Large intestine (tissue), 3 donors: ENCODE results near the gene GPR156. TPM values are rescaled to one million over a fixed set of nuclear protein-coding genes. Genes with fewer than 3 reads are reported as not detected.
"Not testable (repeated sequence)": the region's sequence is repeated elsewhere in the genome, so short reads cannot be mapped to it uniquely, and the experiment has no call there.

Source experiments
- DNase-seq, 2 donors: peaks; one replicate each; pipeline versions ENCODE4 v3.0.0 to v3.0.0-alpha.2; 2013
- H3K27ac ChIP-seq: one replicate; pipeline ENCODE4 v1.5.1; 2013; ENCODE audit warnings: low read length
- H3K27me3 ChIP-seq: 2 replicates; pipeline ENCODE4 v1.6.1; 2013; ENCODE audit warnings: low read length; ENCODE audit not compliant: control insufficient read depth, insufficient read depth
- H3K36me3 ChIP-seq: 2 replicates; pipeline ENCODE4 v1.6.1; 2013; ENCODE audit warnings: low read length; ENCODE audit not compliant: control insufficient read depth, insufficient read depth
- H3K4me1 ChIP-seq: one replicate; pipeline ENCODE4 v1.6.1; 2013; ENCODE audit warnings: low read length; ENCODE audit not compliant: control insufficient read depth, insufficient read depth
- H3K4me3 ChIP-seq: one replicate; pipeline ENCODE4 v1.5.1; 2013; ENCODE audit warnings: low read length
- H3K9me3 ChIP-seq: one replicate; pipeline ENCODE4 v1.6.1; 2013; ENCODE audit warnings: mild to moderate bottlenecking, low read depth, low read length, moderate library complexity; ENCODE audit not compliant: control insufficient read depth
- WGBS: methylation state at CpG from one replicate; pipeline ENCODE4 v1.1.5; 2013; ENCODE audit warnings: low lambda C conversion rate; ENCODE audit not compliant: insufficient coverage; 5-methylcytosine and 5-hydroxymethylcytosine counted together
- polyA plus RNA-seq: library from polyadenylated mRNA; unstranded; fragments of 120-200 nt; gene quantifications from one replicate; pipeline ENCODE4 v1.2.1, GENCODE V29; 2013

GPR156 gene
- polyA plus RNA-seq, 1 donor = 0.33 TPM

DNA sequence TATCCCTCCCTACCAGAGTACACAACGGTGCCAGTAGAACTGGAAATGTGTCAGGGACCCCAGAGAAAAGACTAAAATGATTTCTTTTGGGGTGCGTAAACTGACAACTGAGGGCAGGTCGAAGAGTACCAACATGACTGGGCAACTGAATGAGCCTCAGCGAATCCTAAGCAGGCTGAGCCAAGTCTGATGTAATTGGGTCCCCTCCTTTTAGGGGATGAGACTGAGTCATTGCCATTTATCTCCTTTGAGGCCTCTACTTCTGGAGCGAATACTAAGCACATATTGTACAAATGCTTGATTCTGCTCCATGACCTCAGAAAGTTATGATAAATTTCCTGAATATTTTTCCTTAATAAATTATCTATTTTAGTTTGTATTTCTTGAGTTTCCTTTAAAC is 17.3 kb upstream of the GPR156 start:
- WGBS = no CpG with 5 or more reads among the region's 5 CpGs
- H3K27me3 ChIP-seq = peaks cover 7% of the 10 kb centered on the region
- no peak for DNase-seq

DNA sequence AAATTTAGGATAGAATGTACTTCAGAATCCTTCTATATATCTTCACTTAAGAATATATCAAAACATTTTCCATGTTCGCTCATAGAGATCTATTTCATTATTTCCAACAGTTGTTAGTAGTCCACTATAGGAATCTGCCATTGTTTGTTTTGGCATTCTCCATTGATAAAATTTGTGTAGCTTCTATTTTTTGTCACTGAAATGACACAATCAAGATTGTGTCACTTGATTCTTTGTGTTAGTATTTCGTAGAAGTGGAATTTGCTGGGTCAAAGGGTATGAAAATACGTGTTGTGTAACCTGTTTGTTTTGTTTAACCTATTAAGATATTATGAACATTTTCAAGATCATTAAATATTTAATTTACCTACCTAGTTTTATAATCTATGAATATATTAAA is 15.9 kb upstream of the GPR156 start:
- no peak for DNase-seq
- Histone ChIP-seq H3K27me3 (peaks cover 4% of the 10 kb centered on the region), H3K36me3 (no peaks in the 10 kb centered on the region), H3K4me3 (no peak overlapping the region), H3K27ac (no peak overlapping the region), H3K9me3 (no peaks in the 10 kb centered on the region), H3K4me1 (no peaks in the 10 kb centered on the region)
- WGBS = 90% methylated on average over 2 of the region's 3 CpGs

More for the DNA sequence above, 17.3 kb upstream of the GPR156 start:
- no peak overlapping the region for H3K27ac ChIP-seq
- H3K36me3 ChIP-seq = no peaks in the 10 kb centered on the region
- no peak overlapping the region for H3K4me3 ChIP-seq
- peaks cover 7% of the 10 kb centered on the region for H3K9me3 ChIP-seq
- no peaks in the 10 kb centered on the region for H3K4me1 ChIP-seq

DNA sequence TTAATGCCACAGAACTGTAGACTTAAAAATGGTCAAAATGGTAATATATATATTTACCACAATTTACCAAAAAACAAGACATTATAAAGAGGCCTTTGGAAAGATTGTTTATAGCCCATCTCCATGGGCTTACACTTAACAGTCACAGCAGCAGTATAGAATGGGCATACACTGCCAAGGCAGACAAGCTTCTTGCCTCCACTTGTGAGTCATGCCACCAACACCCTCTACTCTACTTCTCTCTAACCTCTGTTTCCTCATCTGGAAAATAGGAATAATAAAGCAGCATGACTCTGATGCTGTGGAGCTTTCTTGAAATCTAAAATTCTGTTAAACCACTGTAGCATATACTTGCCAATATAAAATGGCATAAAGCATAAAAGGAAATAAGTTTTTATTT is 14.4 kb upstream of the GPR156 start:
- no peaks in the 10 kb centered on the region for H3K9me3 ChIP-seq
- no peaks in the 10 kb centered on the region for H3K36me3 ChIP-seq
- no peak for DNase-seq
- H3K4me3 ChIP-seq = no peak overlapping the region
- H3K4me1 ChIP-seq = no peaks in the 10 kb centered on the region
- peaks cover 4% of the 10 kb centered on the region for H3K27me3 ChIP-seq
- no peak overlapping the region for H3K27ac ChIP-seq

DNA sequence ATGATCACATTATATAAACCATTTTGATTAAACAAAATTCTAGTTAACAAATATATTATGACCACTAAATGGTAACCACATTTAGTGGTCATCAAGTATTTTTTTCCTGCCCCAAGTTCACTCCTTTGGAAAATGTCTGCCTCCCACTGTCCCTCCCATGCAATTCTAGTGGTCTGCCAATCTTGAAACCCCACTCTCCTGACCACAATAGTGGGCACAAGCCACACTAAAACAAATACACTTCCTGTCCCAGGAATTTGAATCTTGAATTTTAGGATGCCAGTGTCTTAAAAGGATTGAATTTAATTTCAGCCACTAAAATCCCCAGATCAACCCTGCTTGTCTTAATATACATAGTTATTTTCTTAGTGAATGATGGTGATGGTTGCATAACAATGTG is 14.0 kb upstream of the GPR156 start:
- H3K4me3 ChIP-seq = no peak overlapping the region
- H3K27me3 ChIP-seq = peaks cover 4% of the 10 kb centered on the region
- H3K27ac ChIP-seq = no peak overlapping the region
- no peaks in the 10 kb centered on the region for H3K4me1 ChIP-seq
- H3K9me3 ChIP-seq = no peaks in the 10 kb centered on the region
- no peaks in the 10 kb centered on the region for H3K36me3 ChIP-seq
- DNase-seq = no peak

DNA sequence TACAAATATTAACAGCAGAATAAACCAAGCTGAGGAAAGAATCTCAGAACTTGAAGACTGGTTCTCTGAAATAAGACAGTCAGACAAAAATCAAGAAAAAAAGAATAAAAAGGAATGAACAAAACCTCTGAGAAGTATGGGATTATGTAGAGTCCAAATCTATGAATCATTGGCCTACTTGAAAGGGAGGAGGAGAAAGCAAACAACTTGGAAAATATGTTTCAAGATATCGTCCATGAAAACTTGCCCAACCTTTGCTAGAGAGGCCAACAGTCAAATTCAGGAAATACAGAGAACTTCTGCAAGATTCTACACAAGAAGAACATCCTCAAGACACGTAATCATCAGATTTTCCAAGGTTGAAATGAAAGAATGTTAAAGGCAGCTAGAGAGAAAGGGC is 6.5 kb upstream of the GPR156 start:
- DNase-seq, H3K4me1 ChIP-seq, H3K27ac ChIP-seq, H3K4me3 ChIP-seq, H3K9me3 ChIP-seq, H3K36me3 ChIP-seq: not testable (repeated sequence)
- WGBS = no CpG with 5 or more reads among the region's 2 CpGs
- peaks cover 11% of the 10 kb centered on the region for H3K27me3 ChIP-seq

DNA sequence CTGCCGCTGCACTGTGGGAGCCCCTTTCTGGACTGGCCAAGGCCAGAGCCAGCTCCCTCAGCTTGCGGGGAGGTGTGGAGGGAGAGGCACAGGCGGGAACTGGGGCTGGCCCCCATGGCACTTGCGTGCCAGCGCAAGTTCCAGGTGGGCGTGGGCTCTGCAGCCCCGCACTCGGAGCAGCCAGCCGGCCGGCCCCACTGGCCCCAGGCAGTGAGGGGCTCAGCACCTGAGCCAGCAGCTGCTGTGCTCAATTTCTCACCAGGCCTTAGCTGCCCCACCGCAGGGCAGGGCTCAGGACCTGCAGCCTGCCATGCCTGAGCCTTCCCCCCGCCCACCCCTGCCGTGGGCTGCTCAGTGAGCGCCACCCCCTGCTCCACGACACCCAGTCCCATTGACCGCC is 4.6 kb upstream of the GPR156 start:
- WGBS = no CpG with 5 or more reads among the region's 16 CpGs
- H3K27ac ChIP-seq = no peak overlapping the region
- H3K4me1 ChIP-seq = peaks cover 3% of the 10 kb centered on the region
- H3K9me3 ChIP-seq = peaks cover 7% of the 10 kb centered on the region
- H3K27me3 ChIP-seq = peaks cover 27% of the 10 kb centered on the region
- H3K36me3 ChIP-seq = no peaks in the 10 kb centered on the region
- H3K4me3 ChIP-seq = no peak overlapping the region
- no peak for DNase-seq

DNA sequence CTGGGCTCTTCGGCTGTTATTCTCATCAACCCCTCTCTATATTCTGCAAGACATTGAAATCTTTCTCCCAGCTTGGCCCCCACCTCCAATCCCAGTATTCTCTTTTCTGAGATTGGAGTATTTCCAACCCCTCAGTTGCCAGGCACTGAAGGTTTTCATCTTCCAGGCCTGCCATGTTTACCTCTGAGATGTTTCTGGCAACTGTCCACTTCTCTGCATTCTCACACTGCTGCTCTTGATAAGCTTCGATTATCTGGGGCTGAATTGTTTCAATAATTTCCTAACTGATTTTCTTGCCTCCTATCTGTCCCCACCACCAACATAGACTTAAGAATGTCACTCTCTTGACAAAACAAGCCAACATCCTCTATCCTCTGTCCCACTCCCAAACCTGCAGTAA is 1.4 kb upstream of the GPR156 start:
- peaks cover 50% of the 10 kb centered on the region for H3K27me3 ChIP-seq
- no peak overlapping the region for H3K27ac ChIP-seq

DNA sequence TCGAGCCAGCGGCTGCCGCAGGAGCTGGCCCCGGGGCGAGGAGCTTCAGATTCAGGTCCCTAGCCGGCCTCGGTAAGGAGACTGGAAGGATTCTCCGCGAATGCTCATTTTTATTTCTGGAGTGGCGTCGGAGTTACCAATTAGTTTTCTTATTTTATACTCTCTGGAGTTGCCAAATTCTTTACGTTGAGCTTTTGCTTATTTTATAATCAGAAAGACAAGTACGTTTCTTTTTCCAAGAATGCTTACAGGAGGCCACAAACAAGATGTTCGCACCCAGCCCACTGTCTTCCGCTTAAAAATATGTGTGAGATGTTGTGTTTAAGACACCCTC is 453 bp upstream of the GPR156 start:
- Histone ChIP-seq H3K4me1 (peaks cover 3% of the 10 kb centered on the region), H3K36me3 (no peaks in the 10 kb centered on the region), H3K27me3 (peaks cover 52% of the 10 kb centered on the region), H3K9me3 (peaks cover 7% of the 10 kb centered on the region), H3K27ac (no peak overlapping the region), H3K4me3 (no peak overlapping the region)
- 50% methylated on average over 6 of the region's 15 CpGs for WGBS
- DNase-seq = no peak

More for the DNA sequence above, 1.4 kb upstream of the GPR156 start:
- H3K4me3 ChIP-seq = no peak overlapping the region
- WGBS = 71% methylated on average over 1 of the region's 2 CpGs
- peaks cover 7% of the 10 kb centered on the region for H3K9me3 ChIP-seq
- H3K36me3 ChIP-seq = no peaks in the 10 kb centered on the region
- no peak for DNase-seq
- peaks cover 3% of the 10 kb centered on the region for H3K4me1 ChIP-seq

DNA sequence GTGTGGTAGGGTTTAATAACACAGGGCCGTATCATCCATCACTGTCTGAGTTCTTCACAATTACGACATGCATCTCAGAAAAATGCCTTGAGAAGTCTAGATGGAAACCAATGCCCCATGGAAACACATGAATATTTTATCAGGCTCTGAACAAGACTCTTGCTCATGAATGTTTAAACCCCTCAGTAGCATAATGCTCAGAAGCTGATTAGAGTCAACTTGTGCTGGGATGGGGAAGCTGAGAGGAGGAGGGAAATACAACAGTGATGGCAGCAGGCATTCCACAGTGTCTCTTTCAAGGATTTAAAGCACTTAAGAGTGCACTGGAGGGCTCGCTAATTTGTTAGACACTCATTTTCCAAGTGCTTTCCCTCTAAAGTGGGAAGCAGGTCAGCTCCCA is 3.8 kb downstream of the GPR156 start:
- H3K4me1 ChIP-seq = peaks cover 3% of the 10 kb centered on the region
- H3K27ac ChIP-seq = no peak overlapping the region
- no peaks in the 10 kb centered on the region for H3K36me3 ChIP-seq
- peaks cover 3% of the 10 kb centered on the region for H3K9me3 ChIP-seq
- peaks cover 43% of the 10 kb centered on the region for H3K27me3 ChIP-seq
- whole genome bisulfite sequencing = no CpG with 5 or more reads among the region's 3 CpGs
- H3K4me3 ChIP-seq = no peak overlapping the region
- DNase-seq = no peak

DNA sequence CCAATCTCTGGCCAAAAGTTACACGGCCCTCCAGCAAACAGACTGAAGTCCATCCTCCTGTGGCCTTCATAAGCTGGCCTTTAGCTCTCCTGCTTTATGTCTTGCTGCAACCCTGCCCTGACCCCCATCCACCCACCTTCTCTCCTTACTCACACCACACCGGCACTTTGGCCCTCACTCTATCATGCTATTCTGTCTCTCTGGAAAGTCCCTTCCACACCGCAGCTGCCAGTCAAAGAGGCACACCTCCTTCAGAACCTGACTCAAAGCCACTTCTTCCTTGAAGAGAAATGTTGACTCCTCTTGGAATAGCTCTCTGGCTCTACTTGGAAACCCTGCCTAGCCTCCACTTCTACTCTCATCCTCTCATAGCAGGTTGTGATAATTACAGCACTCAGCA is 4.5 kb downstream of the GPR156 start:
- no peaks in the 10 kb centered on the region for H3K36me3 ChIP-seq

DNA sequence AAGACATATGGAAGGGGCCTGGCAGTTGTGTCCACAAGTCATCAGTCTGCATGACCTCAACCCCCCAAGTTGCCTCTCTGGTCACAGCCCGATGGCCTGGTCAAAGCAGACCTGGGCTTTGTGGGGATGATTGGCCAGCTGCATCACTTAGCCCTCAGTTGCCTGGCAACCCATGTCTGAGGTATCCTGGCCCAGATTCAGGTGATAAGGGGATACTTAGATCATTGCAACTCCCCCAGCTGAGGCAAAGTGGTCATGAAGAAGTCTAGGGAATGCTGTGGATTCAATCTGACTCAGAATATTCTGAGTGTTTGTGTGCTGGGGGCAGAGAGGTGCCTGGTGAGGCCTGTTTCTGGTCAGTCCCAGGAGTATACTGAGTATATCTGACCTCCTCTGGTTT is 5.0 kb downstream of the GPR156 start:
- Histone ChIP-seq H3K4me3 (no peak overlapping the region), H3K36me3 (no peaks in the 10 kb centered on the region), H3K4me1 (no peaks in the 10 kb centered on the region), H3K9me3 (no peaks in the 10 kb centered on the region), H3K27me3 (peaks cover 32% of the 10 kb centered on the region), H3K27ac (no peak overlapping the region)
- no peak for DNase-seq
- WGBS = no CpG with 5 or more reads among the region's 1 CpG

More for the DNA sequence above, 4.5 kb downstream of the GPR156 start:
- no peak overlapping the region for H3K4me3 ChIP-seq
- peaks cover 3% of the 10 kb centered on the region for H3K4me1 ChIP-seq
- H3K27me3 ChIP-seq = peaks cover 36% of the 10 kb centered on the region
- peaks cover 3% of the 10 kb centered on the region for H3K9me3 ChIP-seq
- no peak overlapping the region for H3K27ac ChIP-seq
- DNase-seq = no peak
- WGBS = no CpG with 5 or more reads among the region's 3 CpGs
